Heart left ventricle (tissue), 13 donors: ENCODE results near the gene ENO4.

Experiments
- CTCF ChIP-seq, 12 donors: fragments of 200-600 bp; sonication (generic) in 4 of 12; IDR thresholded peaks; one replicate each; pipeline versions ENCODE4 v1.5.0 to v1.8.0; 2018 to 2022; ENCODE audit warnings: antibody characterized with exemption in 12 of 12, mild to moderate bottlenecking in 5 of 12
- POLR2A ChIP-seq, 2 donors: fragments of 450-650 bp; IDR thresholded peaks; one replicate each; pipeline ENCODE4 v1.6.1; 2017; ENCODE audit warnings: antibody characterized with exemption in 2 of 2, mild to moderate bottlenecking in 2 of 2, moderate library complexity in 2 of 2
- donor health status: ischemic (EF 13 %, LVEDD 7.1; RV severe dilation, severe dysfunction).
- donor health status: DM: no; HTN: yes; CAD: no.
- donor health status: DM: no; HTN: no; CAD: no.
- donor health status: ischemic (EF 25% LVEDD 6.9; RV normal size, moderate dysfunction).
- donor health status: ischemic (EF 25% LVEDD 5.7; RV mildly dilated, moderate dysfunction).
- donor health status: ischemic (EF 35%, LVEDD 5.7; RV mildly dilated, moderate dysfunction).
- donor health status: nonischemic (EF 11% LVEDD 7.7; RV severe dilation, severe dysfunction).
- donor health status: DM: yes; HTN: yes; CAD: no.
- donor health status: PGD.
- donor health status: ischemic (EF 29% LVEDD 5.4; RV normal size, mild dysfunction).
- donor health status: nonischemic (EF 23%, LVEDD 6.1; RV moderate dilation, normal function).

GRCh38 chr10:116848032-116848943 lies 1.0 kb upstream of the ENO4 start:
- TF ChIP-seq CTCF (IDR thresholded peaks at IDR 0.05) = no peak
- TF ChIP-seq POLR2A (IDR thresholded peaks at IDR 0.05) = no peak
